HepG2 (cell line): ENCODE data around the gene NDUFA5. TPM values are rescaled to one million over a fixed set of nuclear protein-coding genes. Genes with fewer than 3 reads are reported as not detected.

ENCODE experiments used
- AGO2 ChIP-seq: fragments of 200-400 bp; formaldehyde crosslinking; optimal IDR thresholded peaks from 2 replicates; pipeline ENCODE3; 2017; ENCODE audit warnings: mild to moderate bottlenecking, low read depth, low read length, moderate library complexity
- ATF2 ChIP-seq: sonication (generic); formaldehyde crosslinking; IDR thresholded peaks from 2 replicates; pipeline ENCODE4 v1.4.0; 2020; ENCODE audit warnings: missing genetic modification reagents
- FOXO4 ChIP-seq: sonication (generic); formaldehyde crosslinking; conservative IDR thresholded peaks from 2 replicates; pipeline ENCODE4 v1.8.1; 2023; ENCODE audit warnings: missing genetic modification reagents
- GLI4 ChIP-seq: sonication (generic); formaldehyde crosslinking; IDR thresholded peaks from 2 replicates; pipeline ENCODE4 v1.5.1; 2020; ENCODE audit warnings: missing genetic modification reagents, mild to moderate bottlenecking, moderate library complexity, borderline replicate concordance
- GPN1 ChIP-seq: sonication (generic); formaldehyde crosslinking; IDR thresholded peaks from 2 replicates; pipeline ENCODE4 v1.5.1; 2020; ENCODE audit warnings: missing genetic modification reagents, borderline replicate concordance
- IKZF1 ChIP-seq: fragments of 450-650 bp; IDR thresholded peaks from 2 replicates; pipeline ENCODE4 v1.7.1; 2016
- IKZF5 ChIP-seq: IDR thresholded peaks from 2 replicates; pipeline ENCODE4 v1.6.1; 2018; ENCODE audit warnings: missing genetic modification reagents, mild to moderate bottlenecking, missing compliant biosample characterization
- ISL2 ChIP-seq: sonication (generic); formaldehyde crosslinking; IDR thresholded peaks from 2 replicates; pipeline ENCODE4 v1.5.0; 2020; ENCODE audit warnings: missing genetic modification reagents
- MTF1 ChIP-seq: sonication (generic); formaldehyde crosslinking; IDR thresholded peaks from 2 replicates; pipeline ENCODE4 v1.5.0; 2020; ENCODE audit warnings: missing genetic modification reagents
- MXD1 ChIP-seq: sonication (generic); formaldehyde crosslinking; IDR thresholded peaks from 2 replicates; pipeline ENCODE4 v1.4.0; 2020; ENCODE audit warnings: mild to moderate bottlenecking, missing genetic modification reagents
- POLR2AphosphoS5 ChIP-seq: IDR thresholded peaks from 2 replicates; pipeline ENCODE4 v1.6.1; 2012; ENCODE audit warnings: low read depth, low read length
- POLR2G ChIP-seq: fragments of 200-400 bp; formaldehyde crosslinking; IDR thresholded peaks from 2 replicates; pipeline ENCODE4 v1.6.1; 2018; ENCODE audit warnings: mild to moderate bottlenecking, low read depth, low read length, moderate library complexity
- RFXANK ChIP-seq: IDR thresholded peaks from 2 replicates; pipeline ENCODE4 v1.6.1; 2016
- SIN3B ChIP-seq: fragments of 150-350 bp; IDR thresholded peaks from 2 replicates; pipeline ENCODE4 v1.6.1; 2014; ENCODE audit warnings: low read length
- SNAPC2 ChIP-seq: sonication (generic); formaldehyde crosslinking; IDR thresholded peaks from 2 replicates; pipeline ENCODE4 v1.8.1; 2022; ENCODE audit warnings: mild to moderate bottlenecking, missing genetic modification reagents
- TAF15 ChIP-seq: fragments of 200-400 bp; formaldehyde crosslinking; IDR thresholded peaks from one replicate; pipeline ENCODE4 v1.6.1; 2018; ENCODE audit warnings: mild to moderate bottlenecking, low read depth, low read length; ENCODE audit not compliant: poor library complexity, severe bottlenecking
- ZBTB43 ChIP-seq: sonication (generic); formaldehyde crosslinking; conservative IDR thresholded peaks from 2 replicates; pipeline ENCODE4 v1.4.0; 2020; ENCODE audit warnings: missing genetic modification reagents
- ZFP1 ChIP-seq: IDR thresholded peaks from 2 replicates; pipeline ENCODE4 v1.6.1; 2016
- ZFP62 ChIP-seq: sonication (generic); formaldehyde crosslinking; IDR thresholded peaks from 2 replicates; pipeline ENCODE4 v1.4.0; 2020; ENCODE audit warnings: missing genetic modification reagents
- ZIK1 ChIP-seq: sonication (generic); formaldehyde crosslinking; IDR thresholded peaks from 2 replicates; pipeline ENCODE4 v1.5.0; 2020; ENCODE audit warnings: mild to moderate bottlenecking, low read depth, missing genetic modification reagents, borderline replicate concordance
- ZNF232 ChIP-seq: sonication (generic); formaldehyde crosslinking; IDR thresholded peaks from 2 replicates; pipeline ENCODE4 v1.4.0; 2020; ENCODE audit warnings: missing genetic modification reagents, borderline replicate concordance
- ZNF317 ChIP-seq: sonication (generic); formaldehyde crosslinking; IDR thresholded peaks from 2 replicates; pipeline ENCODE4 v1.5.0; 2020; ENCODE audit warnings: mild to moderate bottlenecking, missing genetic modification reagents
- ZNF367 ChIP-seq: sonication (generic); formaldehyde crosslinking; IDR thresholded peaks from 2 replicates; pipeline ENCODE4 v1.4.0; 2020; ENCODE audit warnings: missing genetic modification reagents, borderline replicate concordance
- ZNF468 ChIP-seq: sonication (generic); formaldehyde crosslinking; IDR thresholded peaks from 2 replicates; pipeline ENCODE4 v1.8.0; 2022; ENCODE audit warnings: mild to moderate bottlenecking, moderate library complexity, missing genetic modification reagents
- ZNF740 ChIP-seq: sonication (generic); formaldehyde crosslinking; IDR thresholded peaks from 2 replicates; pipeline ENCODE4 v1.4.0; 2020; ENCODE audit warnings: missing genetic modification reagents
- polyA plus RNA-seq, 8 experiments: library from polyadenylated mRNA; depleted of rRNA in 3 of 8; stranded (reverse) in 7 of 8; unstranded in 1 of 8; fragments of >200 nt; fragmentation: Illumina TruSeq in 4 of 8; extraction: Trizol in 4 of 8; gene quantifications; 2 replicates each; pipeline versions ENCODE4 v1.2.1 to v1.2.3, GENCODE V29; 2011 to 2016; ENCODE audit warnings: low read depth in 4 of 8, missing spikeins in 1 of 8, mixed read lengths in 1 of 8; ENCODE audit not compliant: insufficient read depth in 1 of 8
- total RNA-seq, 5 experiments: library from RNA; depleted of rRNA; stranded (reverse); fragments of >200 nt; fragmentation: Illumina TruSeq; extraction: Trizol; gene quantifications; 2 replicates each; pipeline ENCODE4 v1.2.3, GENCODE V29; 2016; ENCODE audit warnings: low read depth in 1 of 5

NDUFA5 gene
- total and polyA plus RNA-seq, 2 of the 13 experiments (the other 11 are each of a cell fraction or from before 2014, with no cell fraction given): 16.9 to 55.9 TPM

- no peak for TF ChIP-seq IKZF1
- no peak for TF ChIP-seq ZNF468 (CRISPR knock-in tag)
- 0 out of 2 replicates have a peak, but pooled peaks have one; percentile 26 for TF ChIP-seq ZNF740 (CRISPR knock-in tag)
- TF ChIP-seq POLR2AphosphoS5: peak; percentile 86
- no peak for TF ChIP-seq ZIK1
- no peak for TF ChIP-seq RFXANK (CRISPR knock-in tag)
- no peak for TF ChIP-seq MTF1 (CRISPR knock-in tag)
- TF ChIP-seq SIN3B: peak; percentile 75; the same call in 1 of the 2 replicates
- TF ChIP-seq GPN1 (CRISPR knock-in tag): no peak
- TF ChIP-seq ZNF367 (CRISPR knock-in tag): no peak
- no peak for TF ChIP-seq TAF15
- peak; percentile 65; the same call in 1 of the 2 replicates for TF ChIP-seq ZNF317
- 0 out of 2 replicates have a peak, but pooled peaks have one; percentile 41 for TF ChIP-seq ZNF232 (CRISPR knock-in tag)
- no peak for TF ChIP-seq ISL2 (CRISPR knock-in tag)
- no peak for TF ChIP-seq ZFP62 (CRISPR knock-in tag)
- 0 out of 2 replicates have a peak, but pooled peaks have one; percentile 51 for TF ChIP-seq MXD1 (CRISPR knock-in tag)
- TF ChIP-seq ZFP1 (CRISPR knock-in tag): no peak; the same call in 1 of the 2 replicates
- TF ChIP-seq GLI4 (CRISPR knock-in tag): no peak
- TF ChIP-seq FOXO4: no peak
- peak; percentile 50; the same call in 1 of the 2 replicates for TF ChIP-seq SNAPC2 (CRISPR knock-in tag)
- no peak for TF ChIP-seq AGO2
- no peak; the same call in 1 of the 2 replicates for TF ChIP-seq ZBTB43
- peak; percentile 80 for TF ChIP-seq POLR2G
- peak; percentile 31; the same call in 1 of the 2 replicates for TF ChIP-seq IKZF5 (CRISPR knock-in tag)
- TF ChIP-seq ATF2: peak; percentile 72
Observed at GRCh38 chr7:123557398-123558288, at the start of gene NDUFA5 (continued).
